ENCODE measurements around the gene CDX1.

The CDX1 gene

GRCh38 chr5:150144879-150145278 is 21.7 kb upstream of the CDX1 start:
- no peak for FAIRE-seq

GRCh38 chr5:150146235-150146634 is 20.3 kb upstream of the CDX1 start:
- DNase-seq (ENCODE audit: low spot score) (no peak), FAIRE-seq (no peak)

More at GRCh38 chr5:150144879-150145278, 21.7 kb upstream of the CDX1 start:
- DNase-seq (ENCODE audit: low spot score): no peak

GRCh38 chr5:150146862-150147601 is 19.5 kb upstream of the CDX1 start:
- FAIRE-seq: no peak
- no peak for DNase-seq (ENCODE audit: low spot score)

- DNase-seq (ENCODE audit: low spot score): no peak
- FAIRE-seq: no peak
Observed at GRCh38 chr5:150147670-150148069, 18.9 kb upstream of the CDX1 start.

- DNase-seq (ENCODE audit: low spot score): no peak
- peak; percentile 13 for FAIRE-seq
Observed at GRCh38 chr5:150148117-150148927, 18.3 kb upstream of the CDX1 start.

- no peak for FAIRE-seq
- DNase-seq (ENCODE audit: low spot score): no peak
Observed at GRCh38 chr5:150149618-150150017, 17.0 kb upstream of the CDX1 start.

GRCh38 chr5:150152636-150153462 is 13.7 kb upstream of the CDX1 start:
- FAIRE-seq: no peak
- DNase-seq (ENCODE audit: low spot score): no peak

- peak; percentile 27 for FAIRE-seq
Observed at GRCh38 chr5:150153483-150153882, 13.1 kb upstream of the CDX1 start.

GRCh38 chr5:150153957-150154617 is 12.5 kb upstream of the CDX1 start:
- peak; percentile 64 for DNase-seq (ENCODE audit: low spot score)
- peak; percentile 58 for FAIRE-seq

More at GRCh38 chr5:150153483-150153882, 13.1 kb upstream of the CDX1 start:
- no peak for DNase-seq (ENCODE audit: low spot score)

- no peak for FAIRE-seq
- DNase-seq (ENCODE audit: low spot score): no peak
Observed at GRCh38 chr5:150154618-150155128, 11.9 kb upstream of the CDX1 start.

- DNase-seq (ENCODE audit: low spot score) (peak; percentile 90), FAIRE-seq (no peak)
Observed at GRCh38 chr5:150155258-150156026, 11.1 kb upstream of the CDX1 start, which contains the start of gene PDGFRB. Gene PDGFRB (minus strand): TSS chr5:150155845. CDS start chr5:150137047, 18,798 bp downstream.

- no peak for DNase-seq (ENCODE audit: low spot score)
- FAIRE-seq: peak; percentile 48
Observed at GRCh38 chr5:150156027-150156368, 10.6 kb upstream of the CDX1 start.

GRCh38 chr5:150156540-150156939 is 10.0 kb upstream of the CDX1 start:
- DNase-seq (ENCODE audit: low spot score): no peak
- no peak for FAIRE-seq

GRCh38 chr5:150157168-150157567 is 9.4 kb upstream of the CDX1 start:
- FAIRE-seq: no peak

GRCh38 chr5:150158170-150158949 is 8.2 kb upstream of the CDX1 start:
- FAIRE-seq (no peak), DNase-seq (ENCODE audit: low spot score) (no peak)

More at GRCh38 chr5:150157168-150157567, 9.4 kb upstream of the CDX1 start:
- no peak for DNase-seq (ENCODE audit: low spot score)

GRCh38 chr5:150159031-150159430 is 7.5 kb upstream of the CDX1 start:
- DNase-seq (ENCODE audit: low spot score): no peak
- FAIRE-seq: no peak

GRCh38 chr5:150159741-150160179 is 6.8 kb upstream of the CDX1 start:
- DNase-seq (ENCODE audit: low spot score) (peak; percentile 60), FAIRE-seq (no peak)

- FAIRE-seq (no peak), DNase-seq (ENCODE audit: low spot score) (no peak)
Observed at GRCh38 chr5:150160448-150161081, 6.0 kb upstream of the CDX1 start.

Data from urothelium cell line (cell line).